Right lobe of liver (tissue), 6 donors: ENCODE data around the gene TBC1D2. TPM values are rescaled to one million over a fixed set of nuclear protein-coding genes. Genes with fewer than 3 reads are reported as not detected.

Experiments used
- ATAC-seq, 4 donors: fragments of 200-7000 bp; cut with Tn5 transposase; one replicate each; pipeline ENCODE4 v1.9.1; 2020; ENCODE audit warnings: mild to moderate bottlenecking in 4 of 4, moderate library complexity in 4 of 4
- DNase-seq, 3 donors: peaks; one replicate each; pipeline ENCODE4 v3.0.0-alpha.2; 2020
- H3K27ac ChIP-seq, 3 donors: fragments of 200-600 bp; one replicate each; pipeline ENCODE4 v1.8.0; 2022
- H3K27me3 ChIP-seq, 2 donors: fragments of 200-600 bp; one replicate each; pipeline ENCODE4 v1.8.0; 2022
- H3K36me3 ChIP-seq, 4 donors: fragments of 200-600 bp; sonication (generic) in 1 of 4; one replicate each; pipeline versions ENCODE4 v1.5.1 to v1.8.0; 2017 to 2022; ENCODE audit warnings: control low read depth in 1 of 4
- H3K4me1 ChIP-seq, 4 donors: fragments of 200-600 bp; sonication (generic) in 1 of 4; one replicate each; pipeline versions ENCODE4 v1.5.1 to v1.8.0; 2017 to 2022; ENCODE audit warnings: control low read depth in 1 of 4
- H3K4me3 ChIP-seq, 3 donors: fragments of 200-600 bp; one replicate each; pipeline ENCODE4 v1.8.0; 2022
- H3K9me3 ChIP-seq, 4 donors: fragments of 200-600 bp; sonication (generic) in 1 of 4; one replicate each; pipeline versions ENCODE4 v1.5.1 to v1.8.0; 2017 to 2022; ENCODE audit warnings: control low read depth in 1 of 4
- POLR2A ChIP-seq: fragments of 450-650 bp; IDR thresholded peaks from one replicate; pipeline ENCODE4 v1.6.1; 2017; ENCODE audit warnings: antibody characterized with exemption, mild to moderate bottlenecking
- WGBS: methylation state at CpG from one replicate; pipeline ENCODE4 v1.1.6; 2018; ENCODE audit warnings: low coverage, low lambda C conversion rate; ENCODE audit not compliant: insufficient coverage; ENCODE audit errors: missing lambda C conversion rate; 5-methylcytosine and 5-hydroxymethylcytosine counted together
- intact Hi-C, 2 donors: fragments of 100-400 bp; cut with DNase I; formaldehyde crosslinking; loops; one replicate each; pipeline versions ENCODE4 v1.11.2 to v1.14.1; 2022
- total RNA-seq, 6 experiments: library from RNA; depleted of rRNA in 2 of 6; stranded (reverse); fragments of >200 nt in 2 of 6; fragmentation: NEBNext Ultra II Directional in 3 of 6; extraction: Animal tissue kit (Norgen Biotek cat#: 25700) in 3 of 6; gene quantifications; one replicate each; pipeline versions ENCODE4 v1.1.0 to v1.2.4, GENCODE V29; 2016 to 2023
- TF ChIP-seq, protein P1 (sequence below), 4 donors: fragments of 200-600 bp in 3 of 4; fragments of 450-650 bp in 1 of 4; IDR thresholded peaks; one replicate each; pipeline versions ENCODE4 v1.5.1 to v1.8.0; 2016 to 2022; ENCODE audit warnings: antibody characterized with exemption in 4 of 4, mild to moderate bottlenecking in 2 of 4
- donor health status: DM: no; HTN: yes; CAD: no.
- donor health status: DM: no; HTN: no; CAD: no.
- donor health status: DM: no; HTN: no; CAD: no.
- donor health status: DM: no; HTN: yes; CAD: no.
- donor health status: DM: no; HTN: yes; CAD: no.

Gene TBC1D2
- total RNA-seq, 6 experiments from 2014 or later, result 5.1 to 17.5 (median 9.7) TPM

DNA sequence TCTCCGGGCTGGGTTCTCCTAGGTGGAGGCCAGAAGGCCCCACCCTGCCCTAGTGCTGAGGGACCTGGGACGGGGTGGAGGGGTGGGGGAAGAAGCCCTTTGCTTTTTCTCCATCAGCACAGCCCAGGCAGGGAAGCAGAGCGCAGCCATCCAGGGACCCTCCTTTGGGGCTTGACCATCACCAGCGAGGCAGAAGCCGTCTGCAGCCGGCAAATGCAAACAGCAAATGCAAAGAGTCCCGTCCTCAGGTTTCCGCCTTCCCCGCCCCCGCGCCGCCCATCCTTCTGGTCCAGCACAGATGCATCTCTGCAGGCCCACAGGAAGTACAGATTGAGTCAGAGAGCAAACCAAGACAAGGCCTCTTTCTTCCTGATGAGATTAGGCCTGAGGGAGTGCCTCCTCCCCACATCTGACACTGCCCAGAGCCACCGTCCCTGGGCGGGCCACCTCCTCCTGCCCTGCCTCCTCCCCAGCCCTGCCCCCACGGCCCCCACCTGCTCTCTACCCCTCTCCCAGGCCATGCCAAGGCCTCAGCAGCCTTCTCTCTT is 86.4 kb downstream of the TBC1D2 start:
- no peaks in the 10 kb centered on the region for H3K36me3 ChIP-seq
- TF ChIP-seq, protein P1, sequence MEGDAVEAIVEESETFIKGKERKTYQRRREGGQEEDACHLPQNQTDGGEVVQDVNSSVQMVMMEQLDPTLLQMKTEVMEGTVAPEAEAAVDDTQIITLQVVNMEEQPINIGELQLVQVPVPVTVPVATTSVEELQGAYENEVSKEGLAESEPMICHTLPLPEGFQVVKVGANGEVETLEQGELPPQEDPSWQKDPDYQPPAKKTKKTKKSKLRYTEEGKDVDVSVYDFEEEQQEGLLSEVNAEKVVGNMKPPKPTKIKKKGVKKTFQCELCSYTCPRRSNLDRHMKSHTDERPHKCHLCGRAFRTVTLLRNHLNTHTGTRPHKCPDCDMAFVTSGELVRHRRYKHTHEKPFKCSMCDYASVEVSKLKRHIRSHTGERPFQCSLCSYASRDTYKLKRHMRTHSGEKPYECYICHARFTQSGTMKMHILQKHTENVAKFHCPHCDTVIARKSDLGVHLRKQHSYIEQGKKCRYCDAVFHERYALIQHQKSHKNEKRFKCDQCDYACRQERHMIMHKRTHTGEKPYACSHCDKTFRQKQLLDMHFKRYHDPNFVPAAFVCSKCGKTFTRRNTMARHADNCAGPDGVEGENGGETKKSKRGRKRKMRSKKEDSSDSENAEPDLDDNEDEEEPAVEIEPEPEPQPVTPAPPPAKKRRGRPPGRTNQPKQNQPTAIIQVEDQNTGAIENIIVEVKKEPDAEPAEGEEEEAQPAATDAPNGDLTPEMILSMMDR (IDR thresholded peaks at IDR 0.05), result no peak
- TF ChIP-seq POLR2A, result no peak
- no peaks in the 10 kb centered on the region for H3K9me3 ChIP-seq
- intact Hi-C loops, result no loop called here
- peak; percentile 32 to 60 (median 46) for ATAC-seq
- WGBS, result 75% methylated on average over 1 of the region's 15 CpGs
- H3K27me3 ChIP-seq, result no peaks in the 10 kb centered on the region
- no peak for DNase-seq
- H3K4me3 ChIP-seq, result no peak overlapping the region
- H3K27ac ChIP-seq, result no peak overlapping the region
- no peaks in the 10 kb centered on the region for H3K4me1 ChIP-seq

- H3K4me3 ChIP-seq, result no peak overlapping the region
- H3K27me3 ChIP-seq, result no peaks in the 10 kb centered on the region
- H3K36me3 ChIP-seq, result no peaks in the 10 kb centered on the region
- no peak for ATAC-seq
- no peaks in the 10 kb centered on the region for H3K4me1 ChIP-seq
- intact Hi-C loops, result no loop called here
- TF ChIP-seq, protein P1 (IDR thresholded peaks at IDR 0.05), result no peak
- no peak for TF ChIP-seq POLR2A
- no peak overlapping the region for H3K27ac ChIP-seq
- 88% methylated on average over 3 of the region's 3 CpGs for WGBS
- no peak for DNase-seq
- no peaks in the 10 kb centered on the region for H3K9me3 ChIP-seq
Measured at GRCh38 chr9:98168153-98168780, 87.2 kb downstream of the TBC1D2 start.

DNA sequence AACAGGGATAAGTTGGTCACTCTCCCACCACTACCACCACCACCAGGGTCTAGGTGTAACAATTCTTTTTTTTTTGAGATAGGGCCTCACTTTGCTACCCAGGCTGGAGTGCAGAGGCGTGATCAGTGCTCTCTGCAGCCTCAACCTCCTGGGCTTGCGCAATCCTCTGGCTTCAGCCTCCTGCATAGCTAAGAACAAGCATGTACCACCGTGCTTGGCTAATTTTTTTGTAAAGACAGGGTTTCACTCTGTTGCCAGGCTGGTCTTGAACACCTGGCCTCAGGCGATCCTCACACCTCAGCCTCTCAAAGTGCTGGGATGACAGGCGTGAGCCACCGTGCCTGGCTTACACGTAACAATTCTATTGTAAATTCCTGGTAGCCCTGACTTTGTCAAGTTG is 90.5 kb downstream of the TBC1D2 start:
- intact Hi-C loops, result no loop called here
- DNase-seq (no peak), ATAC-seq (peak in 2 of 4 donors; percentile 18 to 47)
- no peaks in the 10 kb centered on the region for H3K27me3 ChIP-seq
- H3K4me1 ChIP-seq, result no peaks in the 10 kb centered on the region
- no peak overlapping the region for H3K27ac ChIP-seq
- TF ChIP-seq, protein P1 (IDR thresholded peaks at IDR 0.05), result no peak
- no peak for TF ChIP-seq POLR2A
- no peak overlapping the region for H3K4me3 ChIP-seq
- no peaks in the 10 kb centered on the region for H3K36me3 ChIP-seq
- WGBS, result 67% methylated on average over 4 of the region's 7 CpGs
- H3K9me3 ChIP-seq, result no peaks in the 10 kb centered on the region

DNA sequence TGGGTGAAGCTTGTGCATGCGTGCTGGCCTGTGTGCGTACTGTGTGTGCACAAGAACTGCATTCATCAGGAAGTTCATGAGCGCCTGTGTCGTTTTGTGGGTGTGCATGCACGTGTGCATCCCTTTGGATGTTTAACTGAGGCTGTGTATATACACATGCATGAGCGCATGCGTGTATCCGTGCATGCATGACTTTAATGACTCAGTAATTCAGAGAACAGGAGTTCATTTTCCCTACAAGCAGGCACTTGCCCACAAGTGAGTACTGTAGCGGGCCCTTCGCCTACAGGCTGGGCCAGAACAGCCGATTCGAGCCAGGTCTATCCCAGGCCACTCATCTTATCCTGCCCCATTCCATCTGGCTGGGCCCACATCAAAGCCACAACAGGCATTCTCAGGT is 92.8 kb downstream of the TBC1D2 start:
- 87% methylated on average over 9 of the region's 12 CpGs for WGBS
- H3K27me3 ChIP-seq, result no peaks in the 10 kb centered on the region
- peaks cover 0 to 15% (median 6%) of the 10 kb centered on the region in 4 donors for H3K4me1 ChIP-seq
- H3K36me3 ChIP-seq, result no peaks in the 10 kb centered on the region
- no peak overlapping the region for H3K27ac ChIP-seq
- TF ChIP-seq POLR2A, result no peak
- TF ChIP-seq, protein P1 (IDR thresholded peaks at IDR 0.05), result no peak
- intact Hi-C loops, result no loop called here
- ATAC-seq, result no peak
- DNase-seq, result no peak
- no peaks in the 10 kb centered on the region for H3K9me3 ChIP-seq
- no peak overlapping the region for H3K4me3 ChIP-seq
